ENCODE results near the gene ZNF219. TPM values are rescaled to one million over a fixed set of nuclear protein-coding genes. Genes with fewer than 3 reads are reported as not detected.

ZNF219 gene
- total RNA-seq, 1 experiment from 2014 or later, result 149 TPM

DNA sequence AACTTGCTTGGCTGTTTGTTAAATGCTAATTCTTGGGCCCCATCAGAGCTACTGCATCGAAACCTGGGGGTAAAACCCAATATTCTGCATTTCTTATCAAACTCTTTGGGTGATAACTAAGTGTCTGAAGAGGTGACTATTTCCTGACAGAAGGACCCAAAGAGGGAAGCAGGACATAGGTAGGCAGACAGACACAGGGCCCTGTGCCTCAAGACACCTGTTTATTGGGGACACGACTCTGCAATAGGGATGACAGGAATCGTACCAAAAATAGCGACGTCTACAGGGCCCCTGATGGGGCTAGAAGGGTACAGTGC, 8.6 kb downstream of the ZNF219 start (continued):
- TF ChIP-seq, protein P1, sequence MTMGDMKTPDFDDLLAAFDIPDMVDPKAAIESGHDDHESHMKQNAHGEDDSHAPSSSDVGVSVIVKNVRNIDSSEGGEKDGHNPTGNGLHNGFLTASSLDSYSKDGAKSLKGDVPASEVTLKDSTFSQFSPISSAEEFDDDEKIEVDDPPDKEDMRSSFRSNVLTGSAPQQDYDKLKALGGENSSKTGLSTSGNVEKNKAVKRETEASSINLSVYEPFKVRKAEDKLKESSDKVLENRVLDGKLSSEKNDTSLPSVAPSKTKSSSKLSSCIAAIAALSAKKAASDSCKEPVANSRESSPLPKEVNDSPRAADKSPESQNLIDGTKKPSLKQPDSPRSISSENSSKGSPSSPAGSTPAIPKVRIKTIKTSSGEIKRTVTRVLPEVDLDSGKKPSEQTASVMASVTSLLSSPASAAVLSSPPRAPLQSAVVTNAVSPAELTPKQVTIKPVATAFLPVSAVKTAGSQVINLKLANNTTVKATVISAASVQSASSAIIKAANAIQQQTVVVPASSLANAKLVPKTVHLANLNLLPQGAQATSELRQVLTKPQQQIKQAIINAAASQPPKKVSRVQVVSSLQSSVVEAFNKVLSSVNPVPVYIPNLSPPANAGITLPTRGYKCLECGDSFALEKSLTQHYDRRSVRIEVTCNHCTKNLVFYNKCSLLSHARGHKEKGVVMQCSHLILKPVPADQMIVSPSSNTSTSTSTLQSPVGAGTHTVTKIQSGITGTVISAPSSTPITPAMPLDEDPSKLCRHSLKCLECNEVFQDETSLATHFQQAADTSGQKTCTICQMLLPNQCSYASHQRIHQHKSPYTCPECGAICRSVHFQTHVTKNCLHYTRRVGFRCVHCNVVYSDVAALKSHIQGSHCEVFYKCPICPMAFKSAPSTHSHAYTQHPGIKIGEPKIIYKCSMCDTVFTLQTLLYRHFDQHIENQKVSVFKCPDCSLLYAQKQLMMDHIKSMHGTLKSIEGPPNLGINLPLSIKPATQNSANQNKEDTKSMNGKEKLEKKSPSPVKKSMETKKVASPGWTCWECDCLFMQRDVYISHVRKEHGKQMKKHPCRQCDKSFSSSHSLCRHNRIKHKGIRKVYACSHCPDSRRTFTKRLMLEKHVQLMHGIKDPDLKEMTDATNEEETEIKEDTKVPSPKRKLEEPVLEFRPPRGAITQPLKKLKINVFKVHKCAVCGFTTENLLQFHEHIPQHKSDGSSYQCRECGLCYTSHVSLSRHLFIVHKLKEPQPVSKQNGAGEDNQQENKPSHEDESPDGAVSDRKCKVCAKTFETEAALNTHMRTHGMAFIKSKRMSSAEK (CRISPR knock-in tag; IDR thresholded peaks at IDR 0.05; ENCODE audit: borderline replicate concordance), result no peak

DNA sequence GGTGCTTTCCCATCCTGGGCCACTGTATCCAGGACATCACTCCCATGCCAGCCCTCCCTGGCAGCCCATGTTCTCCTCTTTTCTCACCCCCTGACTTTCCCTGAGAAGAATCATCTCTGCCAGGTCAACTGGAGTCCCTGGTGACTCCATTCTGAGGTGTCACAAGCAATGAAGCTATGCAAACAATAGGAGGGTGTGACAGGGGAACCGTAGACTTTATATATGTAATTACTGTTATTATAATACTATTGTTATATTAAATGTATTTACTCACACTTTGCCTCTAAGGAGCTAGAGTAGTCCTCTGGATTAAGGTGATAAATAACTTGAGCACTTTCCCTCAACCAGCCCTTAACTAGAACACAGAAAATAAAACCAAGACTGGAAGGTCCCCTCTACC, 9.2 kb downstream of the ZNF219 start:
- Mint-ChIP-seq H3K9me3 (no peaks in the 10 kb centered on the region), H3K4me1 (peaks cover 44% of the 10 kb centered on the region), H3K4me3 (no peak overlapping the region), H3K36me3 (peaks cover 65% of the 10 kb centered on the region), H3K27ac (peak overlapping the region; percentile 4; the same call in 1 of the 2 replicates), H3K27me3 (ENCODE audit: low read depth) (no peaks in the 10 kb centered on the region)
- POLR2A ChIA-PET, result interaction anchor here (1.6 to 1.7 kb wide), 2 partner anchors 15 to 18 kb away, joined by 5 to 13 read pairs; partner anchors contain the start of gene ARHGEF40
- ATAC-seq (no peak), DNase-seq (ENCODE audit: low spot score) (no peak)
- CTCF ChIA-PET, result interaction anchor here (1.3 to 7.9 kb wide), 9 partner anchors 9 to 78 kb away, joined by 4 to 132 read pairs (median 10); partner anchors contain the start of genes ARHGEF40 and ZNF219
- TF ChIP-seq, protein P2, sequence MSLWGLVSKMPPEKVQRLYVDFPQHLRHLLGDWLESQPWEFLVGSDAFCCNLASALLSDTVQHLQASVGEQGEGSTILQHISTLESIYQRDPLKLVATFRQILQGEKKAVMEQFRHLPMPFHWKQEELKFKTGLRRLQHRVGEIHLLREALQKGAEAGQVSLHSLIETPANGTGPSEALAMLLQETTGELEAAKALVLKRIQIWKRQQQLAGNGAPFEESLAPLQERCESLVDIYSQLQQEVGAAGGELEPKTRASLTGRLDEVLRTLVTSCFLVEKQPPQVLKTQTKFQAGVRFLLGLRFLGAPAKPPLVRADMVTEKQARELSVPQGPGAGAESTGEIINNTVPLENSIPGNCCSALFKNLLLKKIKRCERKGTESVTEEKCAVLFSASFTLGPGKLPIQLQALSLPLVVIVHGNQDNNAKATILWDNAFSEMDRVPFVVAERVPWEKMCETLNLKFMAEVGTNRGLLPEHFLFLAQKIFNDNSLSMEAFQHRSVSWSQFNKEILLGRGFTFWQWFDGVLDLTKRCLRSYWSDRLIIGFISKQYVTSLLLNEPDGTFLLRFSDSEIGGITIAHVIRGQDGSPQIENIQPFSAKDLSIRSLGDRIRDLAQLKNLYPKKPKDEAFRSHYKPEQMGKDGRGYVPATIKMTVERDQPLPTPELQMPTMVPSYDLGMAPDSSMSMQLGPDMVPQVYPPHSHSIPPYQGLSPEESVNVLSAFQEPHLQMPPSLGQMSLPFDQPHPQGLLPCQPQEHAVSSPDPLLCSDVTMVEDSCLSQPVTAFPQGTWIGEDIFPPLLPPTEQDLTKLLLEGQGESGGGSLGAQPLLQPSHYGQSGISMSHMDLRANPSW (CRISPR knock-in tag; conservative IDR thresholded peaks at IDR 0.05; ENCODE audit: low read depth), result no peak
- TF ChIP-seq TEAD4 (CRISPR knock-in tag; IDR thresholded peaks at IDR 0.05), result no peak
- no peak for TF ChIP-seq NFE2L1 (CRISPR knock-in tag; IDR thresholded peaks at IDR 0.05)
- no peak for TF ChIP-seq ATF1 (CRISPR knock-in tag; IDR thresholded peaks at IDR 0.05)
- TF ChIP-seq, protein P3, sequence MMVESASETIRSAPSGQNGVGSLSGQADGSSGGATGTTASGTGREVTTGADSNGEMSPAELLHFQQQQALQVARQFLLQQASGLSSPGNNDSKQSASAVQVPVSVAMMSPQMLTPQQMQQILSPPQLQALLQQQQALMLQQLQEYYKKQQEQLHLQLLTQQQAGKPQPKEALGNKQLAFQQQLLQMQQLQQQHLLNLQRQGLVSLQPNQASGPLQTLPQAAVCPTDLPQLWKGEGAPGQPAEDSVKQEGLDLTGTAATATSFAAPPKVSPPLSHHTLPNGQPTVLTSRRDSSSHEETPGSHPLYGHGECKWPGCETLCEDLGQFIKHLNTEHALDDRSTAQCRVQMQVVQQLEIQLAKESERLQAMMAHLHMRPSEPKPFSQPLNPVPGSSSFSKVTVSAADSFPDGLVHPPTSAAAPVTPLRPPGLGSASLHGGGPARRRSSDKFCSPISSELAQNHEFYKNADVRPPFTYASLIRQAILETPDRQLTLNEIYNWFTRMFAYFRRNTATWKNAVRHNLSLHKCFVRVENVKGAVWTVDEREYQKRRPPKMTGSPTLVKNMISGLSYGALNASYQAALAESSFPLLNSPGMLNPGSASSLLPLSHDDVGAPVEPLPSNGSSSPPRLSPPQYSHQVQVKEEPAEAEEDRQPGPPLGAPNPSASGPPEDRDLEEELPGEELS (CRISPR knock-in tag; IDR thresholded peaks at IDR 0.05), result no peak
- TF ChIP-seq, protein P4, sequence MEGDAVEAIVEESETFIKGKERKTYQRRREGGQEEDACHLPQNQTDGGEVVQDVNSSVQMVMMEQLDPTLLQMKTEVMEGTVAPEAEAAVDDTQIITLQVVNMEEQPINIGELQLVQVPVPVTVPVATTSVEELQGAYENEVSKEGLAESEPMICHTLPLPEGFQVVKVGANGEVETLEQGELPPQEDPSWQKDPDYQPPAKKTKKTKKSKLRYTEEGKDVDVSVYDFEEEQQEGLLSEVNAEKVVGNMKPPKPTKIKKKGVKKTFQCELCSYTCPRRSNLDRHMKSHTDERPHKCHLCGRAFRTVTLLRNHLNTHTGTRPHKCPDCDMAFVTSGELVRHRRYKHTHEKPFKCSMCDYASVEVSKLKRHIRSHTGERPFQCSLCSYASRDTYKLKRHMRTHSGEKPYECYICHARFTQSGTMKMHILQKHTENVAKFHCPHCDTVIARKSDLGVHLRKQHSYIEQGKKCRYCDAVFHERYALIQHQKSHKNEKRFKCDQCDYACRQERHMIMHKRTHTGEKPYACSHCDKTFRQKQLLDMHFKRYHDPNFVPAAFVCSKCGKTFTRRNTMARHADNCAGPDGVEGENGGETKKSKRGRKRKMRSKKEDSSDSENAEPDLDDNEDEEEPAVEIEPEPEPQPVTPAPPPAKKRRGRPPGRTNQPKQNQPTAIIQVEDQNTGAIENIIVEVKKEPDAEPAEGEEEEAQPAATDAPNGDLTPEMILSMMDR (IDR thresholded peaks at IDR 0.05), result no peak
- TF ChIP-seq, protein P5, sequence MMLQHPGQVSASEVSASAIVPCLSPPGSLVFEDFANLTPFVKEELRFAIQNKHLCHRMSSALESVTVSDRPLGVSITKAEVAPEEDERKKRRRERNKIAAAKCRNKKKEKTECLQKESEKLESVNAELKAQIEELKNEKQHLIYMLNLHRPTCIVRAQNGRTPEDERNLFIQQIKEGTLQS (CRISPR knock-in tag; conservative IDR thresholded peaks at IDR 0.05), result no peak
- no peak for TF ChIP-seq TP53 (CRISPR knock-in tag; IDR thresholded peaks at IDR 0.05)
- TF ChIP-seq PRRX2 (CRISPR knock-in tag; IDR thresholded peaks at IDR 0.05), result no peak
- TF ChIP-seq MXD4 (CRISPR knock-in tag; IDR thresholded peaks at IDR 0.05; ENCODE audit: borderline replicate concordance), result no peak
- TF ChIP-seq, protein P6, sequence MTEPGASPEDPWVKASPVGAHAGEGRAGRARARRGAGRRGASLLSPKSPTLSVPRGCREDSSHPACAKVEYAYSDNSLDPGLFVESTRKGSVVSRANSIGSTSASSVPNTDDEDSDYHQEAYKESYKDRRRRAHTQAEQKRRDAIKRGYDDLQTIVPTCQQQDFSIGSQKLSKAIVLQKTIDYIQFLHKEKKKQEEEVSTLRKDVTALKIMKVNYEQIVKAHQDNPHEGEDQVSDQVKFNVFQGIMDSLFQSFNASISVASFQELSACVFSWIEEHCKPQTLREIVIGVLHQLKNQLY (CRISPR knock-in tag; IDR thresholded peaks at IDR 0.05), result no peak

All from WTC11 (cell line).